HTR-8/SVneo (cell line): ENCODE measurements around the gene XYLT1.

Experiments used
- DNase-seq: peaks from one replicate; pipeline ENCODE4 v3.0.0; 2011; ENCODE audit warnings: low spot score, mixed read lengths; ENCODE audit not compliant: insufficient read length
- FAIRE-seq: peaks from 2 replicates; lab custom pipeline; 2011; peaks lifted over from hg19 to GRCh38; lab: Jason Lieb, UNC

The XYLT1 gene

DNA sequence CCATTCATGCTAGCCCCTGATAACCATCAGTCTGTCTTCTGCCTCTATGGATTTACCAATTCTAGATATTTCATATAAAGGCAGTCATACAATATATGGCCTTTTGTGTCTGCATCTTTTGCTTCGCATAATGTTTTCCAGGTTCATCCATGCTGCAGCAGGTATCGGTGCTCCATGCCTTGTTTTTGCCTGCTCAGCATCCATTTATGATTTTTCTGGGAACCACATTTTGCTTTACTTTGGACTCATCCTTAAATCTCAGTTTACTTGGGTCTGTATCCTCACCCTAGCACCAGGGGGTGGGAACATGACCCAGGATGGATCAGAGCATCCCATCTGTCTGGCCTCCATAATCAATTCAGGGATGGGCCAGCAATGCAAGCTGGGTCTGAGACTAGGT is 325.7 kb downstream of the XYLT1 start:
- no peak for FAIRE-seq
- no peak for DNase-seq

DNA sequence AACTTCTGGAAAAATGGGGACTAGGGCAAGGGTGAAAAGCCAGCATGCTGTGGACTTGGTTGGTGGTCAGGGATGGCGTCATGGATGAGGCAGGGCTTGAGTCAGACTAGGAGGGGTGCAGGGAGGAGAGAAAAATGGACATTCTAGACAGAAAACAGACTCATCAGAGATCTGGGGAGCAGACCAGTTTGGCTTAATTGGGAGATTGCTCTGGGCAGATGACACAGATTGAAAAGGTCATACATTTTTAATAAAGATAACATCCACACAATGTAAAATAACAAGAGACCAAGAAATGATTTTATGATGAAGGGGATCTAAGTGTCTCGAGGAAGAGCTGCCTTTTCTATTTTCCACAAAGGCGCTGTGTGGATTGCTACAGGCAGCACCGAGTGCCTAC is 326.3 kb downstream of the XYLT1 start:
- FAIRE-seq (no peak), DNase-seq (no peak)

DNA sequence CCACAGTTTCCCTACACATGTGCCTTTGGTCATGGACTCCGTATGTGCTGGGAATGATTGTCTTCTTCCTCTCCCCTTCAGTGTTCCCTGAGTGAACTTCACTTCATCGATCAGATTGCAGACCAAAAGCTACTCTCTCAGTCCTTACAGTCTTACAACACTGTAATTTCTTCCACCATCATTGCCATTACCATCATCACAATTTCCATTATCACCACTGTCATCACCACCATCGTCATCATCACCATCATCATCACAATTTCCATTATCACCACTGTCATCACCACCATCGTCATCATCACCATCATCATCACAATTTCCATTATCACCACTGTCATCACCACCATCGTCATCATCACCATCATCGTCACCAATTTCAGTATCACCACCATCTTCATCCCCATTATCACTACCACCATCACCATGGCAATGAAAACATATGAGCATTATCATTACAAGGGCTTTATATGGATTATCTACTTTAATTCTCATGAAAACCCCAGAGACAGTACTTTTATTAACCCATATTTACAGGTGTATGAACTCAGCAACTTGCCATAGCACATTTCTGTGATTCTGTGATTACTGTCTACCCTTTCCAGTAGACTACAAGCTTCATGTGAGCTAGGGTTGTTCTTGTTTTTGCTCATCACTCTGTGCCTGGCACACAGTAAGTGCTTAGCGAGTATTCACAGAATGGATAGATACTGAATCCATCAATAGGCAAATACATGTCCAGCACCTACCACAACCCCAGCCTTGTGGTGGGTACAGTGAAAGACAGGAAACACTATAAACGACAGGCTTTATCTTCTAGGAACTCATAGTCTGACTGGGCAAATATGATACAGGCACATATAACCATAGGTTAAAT is 327.0 kb downstream of the XYLT1 start:
- FAIRE-seq (no peak), DNase-seq (no peak)

DNA sequence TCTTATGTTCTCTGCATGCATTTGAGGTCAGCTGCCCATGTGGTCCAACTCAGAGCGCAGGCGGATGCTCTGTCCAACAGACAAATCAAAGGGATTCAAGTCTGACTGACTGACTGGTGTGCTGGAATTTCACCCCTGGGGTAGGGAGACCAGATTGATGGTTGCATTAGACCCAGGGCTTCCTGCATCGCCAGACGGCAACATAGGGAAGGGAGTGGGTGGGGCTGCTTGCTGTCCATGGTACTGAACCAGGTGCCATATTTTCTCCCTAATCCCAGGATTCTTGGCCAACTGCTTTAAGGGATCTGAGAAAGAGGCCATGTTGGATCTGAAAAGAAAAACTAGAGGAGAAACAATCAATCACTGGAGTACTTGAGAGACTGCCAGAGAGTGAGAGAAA is 332.0 kb downstream of the XYLT1 start:
- FAIRE-seq (no peak), DNase-seq (no peak)

DNA sequence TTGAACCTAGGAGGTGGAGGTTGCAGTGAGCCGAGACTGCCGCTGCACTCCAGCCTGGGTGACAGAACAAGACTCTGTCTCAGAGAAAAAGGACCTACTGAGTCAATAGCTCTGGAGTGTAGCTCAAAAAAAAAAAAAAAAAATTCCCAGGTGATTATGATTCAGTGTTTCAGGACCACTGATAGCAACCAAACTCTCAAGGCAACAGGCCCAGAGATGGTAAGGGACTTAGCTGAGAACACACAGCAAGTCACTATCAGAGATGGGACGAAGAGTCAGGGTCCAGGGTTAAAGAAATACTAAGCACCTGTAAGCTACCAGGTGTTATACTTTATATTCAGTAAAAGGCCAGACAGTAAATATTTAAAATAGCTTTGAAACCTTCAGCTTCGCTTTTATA is 335.3 kb downstream of the XYLT1 start:
- DNase-seq (no peak), FAIRE-seq (no peak)

DNA sequence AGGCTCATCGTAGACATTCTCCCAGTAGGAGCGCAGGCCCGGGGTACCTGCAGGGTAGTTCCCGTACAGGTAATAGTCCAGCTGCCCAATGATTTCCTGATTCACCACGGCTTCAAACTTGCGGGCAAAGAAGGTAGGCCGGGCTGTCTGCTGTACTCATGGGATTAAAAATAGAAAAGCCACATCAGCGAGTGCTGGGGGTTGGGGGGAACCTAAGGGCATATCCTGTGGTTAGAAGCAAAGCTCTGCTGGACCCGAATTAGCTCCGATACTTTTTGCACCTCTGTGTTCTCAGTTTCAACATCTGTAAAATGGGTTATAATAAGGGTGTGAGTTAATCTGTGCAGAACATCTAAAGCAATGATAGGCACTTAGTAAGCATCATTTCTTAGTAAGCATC is 336.2 kb downstream of the XYLT1 start:
- FAIRE-seq (no peak), DNase-seq (no peak)

DNA sequence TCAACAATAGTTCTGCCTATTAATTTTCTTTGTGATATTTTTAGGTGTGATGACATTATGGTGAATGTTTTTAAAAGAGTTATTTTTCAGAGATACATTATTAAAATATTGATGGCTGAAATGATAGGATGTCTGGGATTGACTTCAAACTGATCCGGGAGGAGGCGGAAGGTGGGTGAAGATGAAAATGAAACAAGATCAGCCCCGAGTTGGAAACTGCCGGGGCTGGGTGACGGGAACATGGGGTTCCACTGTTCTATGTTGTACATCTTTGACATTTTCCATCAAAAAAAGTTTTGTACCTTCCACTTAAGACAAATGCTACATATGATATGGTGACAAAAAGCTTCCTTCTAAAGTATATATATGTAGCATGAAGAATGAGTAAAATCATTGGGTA is 336.9 kb downstream of the XYLT1 start:
- no peak for FAIRE-seq

DNA sequence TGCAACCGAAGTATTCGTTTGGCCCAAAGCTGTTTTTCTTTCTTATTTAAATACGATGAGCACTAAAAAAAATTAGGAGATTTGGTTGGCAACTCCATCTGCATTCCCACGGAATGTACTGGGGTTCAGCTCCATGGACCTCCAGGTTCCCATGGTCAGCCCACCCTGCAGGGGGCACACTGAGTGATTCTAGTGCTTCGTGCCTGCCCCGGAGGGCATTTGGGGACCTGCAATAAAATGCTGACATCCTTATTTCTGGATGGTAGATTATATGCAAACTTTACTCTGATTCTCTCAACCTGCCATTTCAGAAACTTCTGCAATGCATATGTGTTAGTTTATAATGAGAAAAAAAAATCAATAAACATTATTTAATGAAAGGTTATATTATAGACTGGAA is 339.4 kb downstream of the XYLT1 start:
- no peak for DNase-seq
- FAIRE-seq, result no peak

More for the DNA sequence above, 336.9 kb downstream of the XYLT1 start:
- no peak for DNase-seq

DNA sequence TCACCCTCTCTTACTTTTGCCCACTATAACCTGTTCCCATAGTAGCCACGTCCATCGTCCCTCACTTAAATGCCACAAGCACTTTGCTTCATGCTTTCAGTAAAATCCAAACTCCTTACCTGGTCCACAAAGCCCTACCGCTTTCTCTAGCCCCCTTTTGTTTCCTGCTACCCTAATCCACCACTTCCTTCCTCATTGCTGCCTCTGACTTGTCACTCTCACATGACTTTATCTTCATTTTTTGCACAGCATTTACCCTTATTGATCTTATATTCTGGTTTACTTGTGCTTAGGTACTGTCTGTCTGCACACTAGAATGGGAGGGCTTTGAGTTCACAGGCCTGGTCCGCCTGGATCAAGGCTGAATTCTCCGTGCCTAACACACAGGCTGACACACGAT is 340.0 kb downstream of the XYLT1 start:
- DNase-seq, result no peak
- FAIRE-seq, result no peak

DNA sequence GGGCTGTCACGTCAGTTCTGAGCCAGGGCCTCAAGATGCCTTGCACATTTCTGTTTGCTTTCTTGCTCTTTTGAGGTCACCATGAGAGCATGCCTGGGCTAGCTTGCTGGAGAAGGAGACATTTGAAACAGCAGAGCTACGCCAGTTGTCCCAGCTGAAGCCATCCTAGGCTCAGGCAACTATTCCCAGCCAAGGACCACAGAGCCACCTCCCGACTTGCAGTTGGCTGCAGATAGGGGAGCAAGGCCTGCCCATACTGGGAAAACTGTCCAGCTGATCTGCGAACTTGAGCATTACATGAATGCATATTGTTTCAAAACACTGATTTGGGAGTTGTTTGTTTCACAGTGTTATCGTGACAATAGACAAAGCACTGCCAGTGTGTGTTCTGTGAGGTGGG is 340.8 kb downstream of the XYLT1 start:
- no peak for FAIRE-seq

DNA sequence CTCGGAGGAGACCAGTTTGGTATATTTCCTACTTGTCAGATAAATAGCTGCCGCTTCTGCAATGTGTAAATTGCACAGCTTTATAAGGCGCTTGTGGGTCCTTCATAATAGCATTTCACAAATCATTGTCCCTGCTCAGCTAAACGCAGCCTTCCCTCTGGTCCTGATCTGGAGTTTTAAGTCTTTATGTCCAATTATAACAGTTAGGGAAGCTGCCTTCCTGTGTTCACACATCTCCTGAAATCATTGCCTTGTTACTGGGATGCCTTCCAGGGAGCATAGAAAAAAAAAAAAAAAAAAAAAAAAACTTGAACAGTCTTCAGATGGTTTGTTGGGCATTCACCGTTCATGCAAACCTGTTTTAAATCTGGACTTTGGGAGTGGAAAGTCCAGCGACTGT is 342.0 kb downstream of the XYLT1 start:
- no peak for FAIRE-seq
- no peak for DNase-seq

More for the DNA sequence above, 340.8 kb downstream of the XYLT1 start:
- DNase-seq, result no peak

DNA sequence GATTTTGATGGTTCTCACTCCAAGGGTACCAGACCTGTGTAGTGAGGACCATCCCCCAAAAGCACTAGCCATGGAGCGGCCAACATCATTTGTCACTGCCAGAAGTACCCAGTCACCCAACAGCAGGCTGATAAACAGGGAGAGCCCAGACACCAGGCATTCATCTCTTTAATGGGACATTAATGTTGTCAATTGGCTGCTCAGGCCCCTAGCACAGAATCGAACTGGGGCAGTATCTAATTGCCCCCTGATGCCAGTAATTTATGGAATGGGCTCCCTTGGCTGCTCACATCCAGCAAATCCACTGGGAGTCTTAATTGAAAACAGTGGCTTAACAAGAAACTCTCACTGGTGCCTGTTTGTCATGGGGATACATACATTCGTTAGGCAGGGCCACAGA is 344.6 kb downstream of the XYLT1 start:
- FAIRE-seq, result no peak

DNA sequence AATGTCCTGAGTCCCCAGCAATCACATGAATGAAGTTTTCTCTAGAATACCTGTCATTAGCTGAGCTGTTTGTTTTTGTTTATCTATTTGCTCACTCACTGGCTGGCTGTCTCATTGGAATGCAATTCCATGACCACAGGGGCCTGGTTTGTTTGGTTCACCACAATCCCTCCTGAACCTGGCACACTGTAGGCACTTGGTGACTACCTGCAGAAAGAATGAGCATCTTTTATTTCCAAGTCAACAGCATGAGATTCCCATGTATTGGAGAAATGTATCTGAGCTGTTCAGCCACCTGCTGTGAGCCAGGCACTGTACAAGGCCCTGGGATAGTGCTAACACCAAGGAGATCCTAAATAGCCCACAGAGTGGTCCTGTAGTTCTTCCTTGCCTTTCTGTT is 345.1 kb downstream of the XYLT1 start:
- FAIRE-seq (no peak), DNase-seq (no peak)

More for the DNA sequence above, 344.6 kb downstream of the XYLT1 start:
- DNase-seq, result no peak

DNA sequence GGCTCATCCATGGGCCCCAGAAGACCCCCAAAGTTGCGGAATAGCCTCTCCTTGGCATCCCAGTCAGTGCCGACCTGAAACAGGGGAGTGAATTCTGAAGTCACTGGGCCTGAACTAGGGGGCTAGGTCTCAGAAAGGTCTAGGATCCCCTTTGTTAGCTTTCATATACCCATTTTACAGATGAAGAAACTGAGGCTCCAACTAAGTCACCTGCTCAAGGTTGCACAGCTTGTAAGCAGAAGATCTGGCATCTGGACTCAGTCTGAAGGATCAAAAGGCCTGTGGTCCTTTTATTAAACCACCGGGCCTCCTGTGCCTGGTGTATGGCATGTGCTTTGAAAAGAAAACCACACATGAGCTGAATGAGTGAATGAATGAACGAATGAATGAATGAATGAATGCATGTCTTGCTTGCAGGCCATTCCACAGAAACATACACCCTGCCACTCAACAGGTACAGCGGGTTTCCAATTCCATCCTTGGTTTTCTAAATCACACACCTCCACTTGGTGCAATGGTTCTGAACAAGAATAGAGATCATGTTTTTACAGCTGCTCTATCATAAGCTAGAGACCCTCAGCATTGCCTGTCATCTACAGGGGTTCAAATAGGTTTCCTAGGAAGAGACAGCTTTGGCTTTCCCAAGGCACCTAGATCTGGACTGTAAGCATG is 352.7 kb downstream of the XYLT1 start:
- FAIRE-seq (no peak), DNase-seq (no peak)

DNA sequence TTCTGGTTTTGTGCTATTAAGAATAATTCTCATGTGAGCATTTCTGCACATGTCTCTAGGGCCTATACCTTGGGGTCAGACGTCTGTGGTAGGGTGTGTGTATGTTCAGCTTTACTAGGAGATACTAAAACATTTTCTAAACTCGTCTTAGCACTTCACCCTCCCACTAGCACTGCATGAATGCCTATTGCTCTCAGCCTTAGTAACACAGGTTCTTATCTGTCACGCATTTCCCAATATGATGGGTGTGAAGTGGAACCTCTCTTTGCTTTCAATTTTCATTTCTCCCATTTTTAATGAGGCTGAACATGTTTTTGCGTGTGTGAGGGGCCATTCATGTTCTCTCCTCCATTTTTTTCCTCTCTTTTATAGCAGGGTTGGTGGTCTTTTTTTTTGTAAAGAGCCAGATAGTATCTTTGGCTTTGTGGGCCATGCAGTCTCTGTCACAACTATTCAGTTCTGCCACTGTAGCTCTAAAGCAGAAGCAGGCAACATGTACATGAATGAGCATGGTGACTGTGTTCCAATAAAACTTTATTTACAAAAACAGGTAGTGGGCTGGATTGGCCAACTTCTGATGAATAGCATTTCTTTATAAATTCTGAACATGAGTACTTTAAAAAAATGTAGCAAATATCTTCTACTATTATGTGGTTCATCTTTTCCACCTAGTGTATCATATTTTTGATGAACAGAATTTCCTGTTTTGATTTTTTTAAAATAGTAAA is 354.0 kb downstream of the XYLT1 start:
- FAIRE-seq (no peak), DNase-seq (no peak)

DNA sequence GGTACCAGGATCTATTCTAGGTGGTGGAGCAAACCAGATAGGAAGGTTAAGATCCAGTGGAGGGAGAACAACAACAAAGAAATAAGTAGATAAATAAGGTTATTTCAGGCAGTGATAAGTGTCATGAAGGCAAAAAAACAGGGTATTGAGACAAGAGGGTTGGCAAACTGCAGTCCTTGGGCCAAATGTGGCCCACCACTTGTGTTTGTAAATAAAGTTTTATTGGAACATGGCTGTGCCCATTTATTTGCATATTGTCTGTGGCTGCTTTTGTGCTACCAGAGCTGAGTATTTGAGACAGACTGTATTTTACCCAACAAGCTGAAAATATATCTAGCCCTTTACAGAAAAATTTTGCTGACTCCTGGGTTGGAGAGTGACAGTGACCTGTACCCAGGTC is 361.3 kb downstream of the XYLT1 start:
- FAIRE-seq (no peak), DNase-seq (no peak)

DNA sequence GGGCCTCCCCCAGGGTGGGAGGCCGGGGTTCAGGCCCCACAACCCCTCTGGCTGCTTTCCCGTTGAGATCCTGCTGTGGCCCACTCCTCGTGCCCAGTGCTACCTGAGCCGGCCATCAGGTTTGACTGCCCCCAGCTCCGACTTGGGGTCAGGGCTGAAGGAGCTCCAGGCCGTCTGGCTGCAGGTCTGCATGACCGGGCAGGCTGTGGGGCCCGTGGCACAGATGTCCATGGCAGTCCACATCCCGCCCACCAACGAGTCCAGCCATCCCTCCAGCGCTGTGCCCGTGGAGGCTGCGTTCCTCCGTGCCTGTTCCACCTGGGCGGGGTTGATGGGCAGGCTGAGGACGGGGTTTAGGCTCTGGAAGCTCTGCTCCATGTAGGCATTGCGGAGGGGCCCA is 362.2 kb downstream of the XYLT1 start:
- DNase-seq, result no peak
- FAIRE-seq, result no peak

DNA sequence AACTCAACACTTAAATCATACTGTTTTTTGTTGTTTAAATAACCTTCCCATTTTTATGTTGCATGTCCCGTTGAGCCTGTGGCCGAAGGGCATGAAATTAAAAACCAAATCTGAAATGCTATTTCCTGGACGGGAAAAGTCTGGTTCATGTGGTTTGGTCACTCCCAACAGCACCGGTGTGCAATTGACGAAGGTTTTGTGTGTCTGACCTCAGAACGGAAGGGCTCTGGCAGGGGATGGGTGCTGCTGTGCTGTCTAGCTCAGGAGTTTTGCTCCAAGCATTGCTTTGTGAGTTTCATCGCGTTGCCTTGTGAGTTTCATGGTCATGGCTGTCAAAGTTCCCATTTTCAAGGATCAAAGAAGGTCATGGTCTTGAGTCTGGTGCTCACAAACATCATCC is 363.3 kb downstream of the XYLT1 start:
- FAIRE-seq, result no peak
- DNase-seq, result no peak

DNA sequence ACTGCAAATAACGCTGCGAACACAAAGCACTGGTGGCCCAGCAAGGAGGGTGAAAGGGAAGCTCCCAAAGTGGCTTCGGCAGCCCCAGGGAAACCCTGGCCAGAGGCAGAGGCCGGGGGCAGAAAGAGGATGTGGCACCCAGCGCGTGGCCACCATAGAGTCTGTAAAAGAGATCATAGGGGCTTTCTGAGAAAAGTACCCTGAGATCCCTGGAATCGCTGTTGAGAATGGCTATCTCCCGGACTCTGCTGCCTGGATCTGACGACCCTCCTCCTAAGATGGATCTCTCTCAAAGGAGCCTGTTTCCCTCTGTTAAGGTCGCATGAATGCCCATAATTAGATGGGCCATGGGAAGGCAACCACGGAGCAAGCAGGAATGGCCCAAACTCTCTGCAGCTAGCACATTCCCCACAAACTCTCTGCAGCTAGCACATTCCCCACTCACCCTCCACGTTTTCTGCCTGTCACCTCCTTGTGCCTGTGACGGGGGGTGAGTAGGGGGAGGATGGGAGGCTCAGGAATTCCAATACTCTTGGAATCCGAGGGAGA is 364.4 kb downstream of the XYLT1 start:
- FAIRE-seq (no peak), DNase-seq (no peak)

DNA sequence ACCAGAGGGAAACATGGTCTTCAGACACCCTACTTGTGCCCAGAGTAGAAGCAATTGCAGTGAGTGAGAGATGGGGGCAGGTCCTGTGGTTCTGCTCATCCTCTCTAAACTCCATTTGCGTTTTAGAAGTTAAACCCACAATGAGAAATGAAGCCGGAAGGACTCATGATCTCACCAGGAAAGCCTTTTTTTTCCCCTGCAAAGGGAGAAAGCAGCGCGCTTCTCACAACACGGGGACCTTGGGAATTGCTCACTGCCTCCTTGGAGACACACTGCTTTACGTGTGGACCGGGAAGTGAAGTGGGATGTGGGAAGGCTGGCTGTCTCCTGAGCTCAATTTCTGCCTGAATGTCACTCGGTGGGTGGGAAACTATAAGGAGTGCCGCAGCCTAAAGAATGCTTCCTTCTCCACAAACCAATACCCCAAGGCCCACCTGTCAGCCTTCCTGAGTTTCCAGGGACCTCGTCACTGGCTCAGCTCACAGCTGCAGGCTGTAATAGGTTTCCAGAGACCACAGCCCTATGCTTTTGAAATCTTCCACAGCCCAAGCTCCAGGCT is 365.4 kb downstream of the XYLT1 start:
- FAIRE-seq, result no peak
- no peak for DNase-seq
